OCI-LY7 (cell line): ENCODE measurements around the gene TM4SF4.

Experiments
- EZH2phosphoT487 ChIP-seq: fragments of 200-600 bp; sonication (generic); IDR thresholded peaks from 2 replicates; pipeline ENCODE4 v1.6.1; 2018; ENCODE audit warnings: low read depth, borderline replicate concordance, mild to moderate bottlenecking, mixed run types, antibody characterized with exemption, low read length, moderate library complexity, mixed read lengths
- TF ChIP-seq, protein P1 (sequence below): fragments of 200-600 bp; sonication (generic); conservative IDR thresholded peaks from 2 replicates; pipeline ENCODE4 v1.5.1; 2014; ENCODE audit warnings: mild to moderate bottlenecking, antibody characterized with exemption, low read length, moderate library complexity, mixed read lengths

DNA sequence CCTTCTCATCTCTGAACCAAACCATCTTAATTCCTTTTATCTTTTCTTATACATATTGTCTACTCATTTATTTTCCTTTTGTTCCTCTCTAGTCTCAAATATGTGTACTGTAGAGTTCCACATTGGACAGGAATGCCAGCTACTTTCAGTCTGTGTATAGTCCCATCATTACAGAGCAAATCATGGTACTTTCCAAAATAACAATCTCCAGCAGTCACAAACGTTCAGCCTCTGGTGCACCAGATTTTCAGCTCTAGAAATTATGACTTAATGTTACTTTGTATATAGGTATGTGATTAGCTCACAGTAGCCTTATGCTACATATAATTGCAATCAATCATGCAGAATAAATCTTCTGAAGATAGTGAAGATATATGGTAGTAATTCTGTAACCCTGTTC is 32.5 kb upstream of the TM4SF4 start:
- TF ChIP-seq, protein P1, sequence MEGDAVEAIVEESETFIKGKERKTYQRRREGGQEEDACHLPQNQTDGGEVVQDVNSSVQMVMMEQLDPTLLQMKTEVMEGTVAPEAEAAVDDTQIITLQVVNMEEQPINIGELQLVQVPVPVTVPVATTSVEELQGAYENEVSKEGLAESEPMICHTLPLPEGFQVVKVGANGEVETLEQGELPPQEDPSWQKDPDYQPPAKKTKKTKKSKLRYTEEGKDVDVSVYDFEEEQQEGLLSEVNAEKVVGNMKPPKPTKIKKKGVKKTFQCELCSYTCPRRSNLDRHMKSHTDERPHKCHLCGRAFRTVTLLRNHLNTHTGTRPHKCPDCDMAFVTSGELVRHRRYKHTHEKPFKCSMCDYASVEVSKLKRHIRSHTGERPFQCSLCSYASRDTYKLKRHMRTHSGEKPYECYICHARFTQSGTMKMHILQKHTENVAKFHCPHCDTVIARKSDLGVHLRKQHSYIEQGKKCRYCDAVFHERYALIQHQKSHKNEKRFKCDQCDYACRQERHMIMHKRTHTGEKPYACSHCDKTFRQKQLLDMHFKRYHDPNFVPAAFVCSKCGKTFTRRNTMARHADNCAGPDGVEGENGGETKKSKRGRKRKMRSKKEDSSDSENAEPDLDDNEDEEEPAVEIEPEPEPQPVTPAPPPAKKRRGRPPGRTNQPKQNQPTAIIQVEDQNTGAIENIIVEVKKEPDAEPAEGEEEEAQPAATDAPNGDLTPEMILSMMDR, result no peak
- no peak for TF ChIP-seq EZH2phosphoT487
